ENCODE results near the gene ADAD1. TPM values are rescaled to one million over a fixed set of nuclear protein-coding genes. Genes with fewer than 3 reads are reported as not detected.

ADAD1 gene
- total and polyA plus RNA-seq, 2 donors (not counting 3 experiments of a cell fraction or from before 2014, with no cell fraction given): not detected

- POLR2A ChIA-PET: no interaction called here
- H3K4me1 ChIP-seq (ENCODE audit: control insufficient read depth, extremely low read depth, insufficient read depth, low read length): no peaks in the 10 kb centered on the region
- BruUV-seq (replicated peaks): no TSS peak
- H2AFZ ChIP-seq (ENCODE audit: low read depth, low read length): no peak overlapping the region
- DNase-seq (ENCODE audit: low read depth, low spot score): no peak
- CTCF ChIA-PET: no interaction called here
- no peak overlapping the region for H3K27ac ChIP-seq (ENCODE audit: insufficient read depth, low read depth, low read length)
- dilution Hi-C loops (cut with MboI; ENCODE audit: extremely low pct_ligation_motif_present, low sequenced_read_pairs): no loop called here
- H3K9me1 ChIP-seq (replicated peaks; ENCODE audit: control insufficient read depth, extremely low read depth, insufficient read depth, low read length): no peaks in the 10 kb centered on the region
- no peaks in the 10 kb centered on the region for H3K36me3 ChIP-seq (ENCODE audit: control insufficient read depth in 2 of 2, extremely low read depth in 1 of 2, insufficient read depth in 2 of 2, low read length in 2 of 2)
- no peak overlapping the region for H3K4me2 ChIP-seq (ENCODE audit: insufficient read depth, low read length)
- no peaks in the 10 kb centered on the region for H3K27me3 ChIP-seq (ENCODE audit: control insufficient read depth in 2 of 2, insufficient read depth in 2 of 2, low read length in 2 of 2)
- H3K79me2 ChIP-seq (ENCODE audit: control insufficient read depth, insufficient read depth, low read length): no peaks in the 10 kb centered on the region
- TF ChIP-seq CTCF (IDR thresholded peaks at IDR 0.05; ENCODE audit: extremely low read depth in 1 of 2, insufficient read depth in 1 of 2, low read depth in 1 of 2, low read length in 2 of 2): no peak
- TF ChIP-seq POLR2AphosphoS5 (IDR thresholded peaks at IDR 0.05; ENCODE audit: insufficient read depth, low read depth, low read length): no peak
- no peak for TF ChIP-seq MYC (IDR thresholded peaks at IDR 0.05; ENCODE audit: low read depth, low read length)
- no peak for TF ChIP-seq MAX (IDR thresholded peaks at IDR 0.05; ENCODE audit: insufficient read depth, insufficient read length)
- TF ChIP-seq EZH2 (IDR thresholded peaks at IDR 0.05; ENCODE audit: borderline replicate concordance, low read depth, low read length, severe bottlenecking): no peak
- no peak for TF ChIP-seq FOS (IDR thresholded peaks at IDR 0.05; ENCODE audit: borderline replicate concordance, insufficient read depth, low read length)
- no peak for TF ChIP-seq JUN (IDR thresholded peaks at IDR 0.05; ENCODE audit: borderline replicate concordance, insufficient read depth, insufficient read length, low read depth)
- no peak for TF ChIP-seq POLR2A (IDR thresholded peaks at IDR 0.05; ENCODE audit: low read depth, low read length)
- TF ChIP-seq GATA2 (IDR thresholded peaks at IDR 0.05; ENCODE audit: insufficient read depth, insufficient read length, low read depth, low read length): no peak
- H3K9ac ChIP-seq (replicated peaks; ENCODE audit: extremely low read depth, insufficient read depth, low read length): no peak overlapping the region
- H3K9me3 ChIP-seq (replicated peaks; ENCODE audit: control insufficient read depth, insufficient read depth, low read length): no peaks in the 10 kb centered on the region
- H3K4me3 ChIP-seq (replicated peaks in 1 of 3; ENCODE audit: insufficient read depth in 1 of 3, low read depth in 1 of 3, low read length in 3 of 3): no peak overlapping the region
- intact Hi-C loops (cut with micrococcal nuclease): no loop called here
- no peak for FAIRE-seq
- H4K20me1 ChIP-seq (replicated peaks; ENCODE audit: control insufficient read depth, extremely low read depth, insufficient read depth, low read length): no peaks in the 10 kb centered on the region
These were observed 90.6 kb downstream of the ADAD1 start for GRCh38 chr4:122469457-122469856.

Measured in endothelial cell of umbilical vein (primary cell).